ENCODE data around the gene NRF1.
"Not testable (repeated sequence)": the region's sequence is repeated elsewhere in the genome, so short reads cannot be mapped to it uniquely, and the experiment has no call there.

DNA sequence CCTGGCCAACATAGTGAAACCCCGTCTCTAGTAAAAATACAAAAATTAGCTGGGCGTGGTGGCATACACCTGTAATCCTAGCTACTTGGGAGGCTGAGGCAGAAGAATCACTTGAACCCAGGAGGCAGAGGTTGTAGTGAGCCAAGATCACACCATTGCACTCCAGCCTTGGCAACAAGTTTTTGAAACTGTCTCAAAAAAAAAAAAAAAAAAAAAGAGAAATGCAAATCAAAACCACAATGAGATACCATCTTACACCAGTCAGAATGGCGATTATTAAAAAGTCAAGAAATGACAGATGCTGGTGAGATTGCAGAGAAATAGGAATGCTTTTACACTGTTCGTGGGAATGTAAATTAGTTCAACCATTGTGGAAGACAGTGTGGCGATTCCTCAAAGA is 7.9 kb upstream of the NRF1 start:
- TF ChIP-seq, protein P1, sequence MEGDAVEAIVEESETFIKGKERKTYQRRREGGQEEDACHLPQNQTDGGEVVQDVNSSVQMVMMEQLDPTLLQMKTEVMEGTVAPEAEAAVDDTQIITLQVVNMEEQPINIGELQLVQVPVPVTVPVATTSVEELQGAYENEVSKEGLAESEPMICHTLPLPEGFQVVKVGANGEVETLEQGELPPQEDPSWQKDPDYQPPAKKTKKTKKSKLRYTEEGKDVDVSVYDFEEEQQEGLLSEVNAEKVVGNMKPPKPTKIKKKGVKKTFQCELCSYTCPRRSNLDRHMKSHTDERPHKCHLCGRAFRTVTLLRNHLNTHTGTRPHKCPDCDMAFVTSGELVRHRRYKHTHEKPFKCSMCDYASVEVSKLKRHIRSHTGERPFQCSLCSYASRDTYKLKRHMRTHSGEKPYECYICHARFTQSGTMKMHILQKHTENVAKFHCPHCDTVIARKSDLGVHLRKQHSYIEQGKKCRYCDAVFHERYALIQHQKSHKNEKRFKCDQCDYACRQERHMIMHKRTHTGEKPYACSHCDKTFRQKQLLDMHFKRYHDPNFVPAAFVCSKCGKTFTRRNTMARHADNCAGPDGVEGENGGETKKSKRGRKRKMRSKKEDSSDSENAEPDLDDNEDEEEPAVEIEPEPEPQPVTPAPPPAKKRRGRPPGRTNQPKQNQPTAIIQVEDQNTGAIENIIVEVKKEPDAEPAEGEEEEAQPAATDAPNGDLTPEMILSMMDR (IDR thresholded peaks at IDR 0.05; ENCODE audit: low read length) = not testable (repeated sequence)
- TF ChIP-seq EZH2 (optimal IDR thresholded peaks at IDR 0.05; ENCODE audit: low read depth, low read length) = not testable (repeated sequence)
